NCI-H82 treated with DMSO at 0.1 percent for 48 hours (cell line): Measurements from ENCODE around the gene HACD3.
A peak's percentile ranks its signal among the peaks of the same experiment; 100 is the strongest.

Experiments
- DNase-seq: peaks from one replicate; lab custom pipeline; 2025; ENCODE audit not compliant: unreplicated experiment; lab: John Stamatoyannopoulos, UW

The HACD3 gene

DNA sequence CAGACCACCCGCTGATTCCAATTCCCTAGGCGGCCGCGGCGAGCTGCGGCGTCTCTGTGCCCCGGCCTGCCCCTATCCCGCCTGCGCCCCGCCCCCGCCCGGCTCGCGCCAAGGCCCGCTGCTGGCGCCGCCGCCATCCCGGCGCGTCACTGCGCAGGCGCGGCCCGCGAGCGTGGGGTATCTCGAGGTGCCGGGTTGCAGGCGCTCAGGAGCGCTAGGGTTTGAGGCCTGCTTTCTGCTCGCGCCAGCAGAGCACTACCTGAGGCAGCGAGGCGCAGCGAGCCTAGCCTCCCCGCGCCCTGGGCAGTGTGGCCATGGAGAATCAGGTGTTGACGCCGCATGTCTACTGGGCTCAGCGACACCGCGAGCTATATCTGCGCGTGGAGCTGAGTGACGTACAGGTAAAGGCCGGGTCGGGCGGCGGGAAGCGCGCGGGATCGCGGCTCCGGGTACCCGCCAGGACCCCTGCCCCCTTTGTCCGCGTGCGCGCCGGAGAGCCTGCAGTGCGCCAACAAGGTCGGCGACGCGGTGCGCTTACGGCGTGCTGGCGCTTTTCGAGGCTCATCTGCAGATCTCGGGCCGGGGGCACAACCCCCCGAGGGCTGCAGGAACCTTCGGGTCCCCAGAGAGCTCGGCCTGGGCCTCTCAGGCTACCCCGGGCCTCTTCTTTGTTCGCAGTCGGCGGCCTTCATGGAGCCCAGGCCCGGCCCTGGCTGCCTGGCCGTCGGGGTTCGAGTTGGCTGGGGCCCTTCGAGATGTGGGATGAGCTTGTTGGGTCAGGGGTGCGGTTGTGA lies at the start of gene HACD3:
HACD3 (plus strand) TSS at position 146 of the 794 bp plus-strand sequence; CDS start at position 315, 169 bp downstream.
- peak; percentile 83 for DNase-seq

- no peak for DNase-seq
These were observed 45.4 kb upstream of the HACD3 start for GRCh38 chr15:65484876-65485275.

DNA sequence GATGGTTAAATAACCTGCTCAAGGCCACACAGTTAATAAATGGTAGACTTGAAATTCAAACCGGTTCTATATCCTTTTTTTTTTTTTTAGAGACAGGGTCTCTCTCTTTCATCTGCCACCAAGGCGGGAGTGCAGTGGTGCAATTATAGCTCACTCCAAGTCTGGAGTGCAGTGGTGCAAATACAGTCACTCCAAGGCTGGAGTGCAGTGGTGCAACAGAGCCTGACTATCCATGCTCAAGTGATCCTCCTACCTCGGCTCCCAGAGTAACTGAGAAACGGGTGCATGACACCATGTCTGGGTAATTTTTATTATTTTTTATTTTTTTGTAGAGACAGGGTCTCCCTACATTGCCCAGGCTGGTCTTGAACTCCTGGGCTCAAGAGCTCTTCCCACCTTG lies 36.2 kb upstream of the HACD3 start:
- no peak for DNase-seq

DNA sequence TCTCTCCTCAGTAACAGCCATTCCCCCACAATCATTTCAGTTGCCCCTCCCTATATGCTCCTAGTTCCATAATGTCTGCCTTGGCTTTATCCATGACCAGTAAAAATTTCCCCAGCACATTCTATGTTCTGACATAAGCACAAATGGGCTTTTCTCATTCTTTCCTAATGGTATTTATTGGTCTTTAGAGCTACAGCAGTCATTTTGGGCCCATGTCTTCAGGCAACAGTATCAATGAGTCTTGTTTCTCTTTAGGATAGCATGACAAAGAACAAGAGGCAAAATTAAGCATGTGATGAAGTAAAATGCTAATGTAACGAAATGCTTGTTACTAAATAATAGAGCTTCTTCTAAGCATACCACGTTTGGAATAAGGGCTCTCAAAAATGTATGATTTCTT lies 20.9 kb upstream of the HACD3 start:
- no peak for DNase-seq

- no peak for DNase-seq
These were observed 18.1 kb upstream of the HACD3 start for GRCh38 chr15:65512189-65512588.

GRCh38 chr15:65512807-65513416 lies 17.4 kb upstream of the HACD3 start:
- no peak for DNase-seq

DNA sequence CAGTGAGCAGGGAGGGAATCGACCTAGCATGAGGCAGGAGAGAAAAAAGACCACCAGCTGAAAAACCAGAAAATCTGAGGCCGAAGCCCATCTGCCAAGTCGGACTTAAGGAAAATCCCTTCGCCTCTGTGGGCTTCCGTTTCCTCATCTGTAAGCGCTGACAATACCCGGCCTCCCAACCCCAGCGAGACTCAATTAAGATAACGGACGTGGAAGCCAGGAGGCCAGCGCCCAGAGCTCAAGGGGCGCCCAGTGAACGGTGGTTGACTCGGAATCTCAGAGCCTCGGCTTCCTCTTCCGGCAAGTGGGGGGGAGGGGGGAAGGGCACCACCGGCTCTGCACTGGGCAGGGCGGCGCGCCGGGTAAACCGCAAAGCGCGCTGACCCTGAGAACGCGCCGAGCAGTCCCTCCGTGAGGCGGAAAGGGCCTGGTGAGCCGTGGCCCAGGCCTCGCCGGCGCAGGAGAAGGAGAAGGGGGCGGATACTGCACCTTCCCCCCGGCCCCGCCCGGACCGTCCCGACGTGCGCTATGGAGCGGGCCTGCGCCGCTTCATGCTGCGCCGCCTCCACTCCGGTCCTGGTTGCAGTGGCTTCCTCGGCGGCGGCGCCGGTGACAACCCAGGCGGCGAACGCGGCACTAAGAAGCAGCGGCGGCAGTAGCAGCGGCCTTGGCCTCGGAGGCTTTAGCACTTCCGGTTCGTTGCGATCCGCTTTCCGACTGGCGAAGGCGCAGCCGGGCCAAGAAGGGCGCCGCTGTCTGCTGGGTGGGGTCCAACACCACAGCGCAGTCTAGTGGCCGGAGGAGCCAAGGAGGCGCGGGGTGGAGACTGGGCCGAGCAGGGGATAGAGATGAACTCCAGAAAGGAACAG lies 13.0 kb upstream of the HACD3 start, which contains the start of gene DPP8:
DPP8 (minus strand) TSS at position 693 of the 869 bp plus-strand sequence. CDS start 5,136 bp downstream, outside the sequence.
- DNase-seq: peak; percentile 84

DNA sequence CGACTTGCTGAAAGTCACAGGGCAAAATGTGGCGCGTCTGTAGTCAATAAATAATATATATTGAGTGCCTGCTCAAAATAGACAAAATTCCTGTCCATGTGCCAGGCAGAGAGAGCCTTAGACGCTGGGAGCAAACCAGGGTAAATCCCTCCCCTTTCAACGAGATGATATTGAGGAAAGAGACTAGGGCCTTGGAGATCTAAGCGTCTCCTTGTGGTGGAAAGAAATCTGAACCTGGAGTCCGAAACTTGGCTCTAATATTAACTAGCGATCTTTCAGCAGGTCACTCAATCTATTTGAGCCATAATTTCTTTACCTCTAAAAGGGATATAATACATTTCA lies 12.4 kb upstream of the HACD3 start:
- no peak for DNase-seq

GRCh38 chr15:65518633-65519285 lies 11.5 kb upstream of the HACD3 start:
- DNase-seq: no peak

GRCh38 chr15:65521350-65521749 lies 8.9 kb upstream of the HACD3 start:
- DNase-seq: no peak

GRCh38 chr15:65524226-65524625 lies 6.0 kb upstream of the HACD3 start:
- DNase-seq: no peak

DNA sequence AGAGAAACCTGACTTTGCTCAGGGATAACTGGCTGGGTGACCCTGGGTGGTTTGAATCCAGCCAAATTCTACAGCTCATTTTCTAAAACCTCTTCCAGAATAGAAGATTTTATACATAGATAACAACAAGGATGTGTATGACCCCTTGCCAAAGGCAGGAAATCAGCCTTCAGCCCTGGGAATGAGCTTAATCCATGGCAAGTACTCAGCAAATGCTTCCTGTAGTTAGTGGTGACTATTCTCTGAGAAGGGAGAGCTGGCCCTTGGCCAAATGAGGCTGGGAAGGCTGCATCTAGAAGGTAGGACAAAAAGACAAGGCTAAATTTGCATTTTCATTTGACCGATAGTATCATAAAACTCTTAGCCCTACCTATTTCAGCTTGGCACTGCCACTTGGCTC lies 4.6 kb upstream of the HACD3 start:
- no peak for DNase-seq

DNA sequence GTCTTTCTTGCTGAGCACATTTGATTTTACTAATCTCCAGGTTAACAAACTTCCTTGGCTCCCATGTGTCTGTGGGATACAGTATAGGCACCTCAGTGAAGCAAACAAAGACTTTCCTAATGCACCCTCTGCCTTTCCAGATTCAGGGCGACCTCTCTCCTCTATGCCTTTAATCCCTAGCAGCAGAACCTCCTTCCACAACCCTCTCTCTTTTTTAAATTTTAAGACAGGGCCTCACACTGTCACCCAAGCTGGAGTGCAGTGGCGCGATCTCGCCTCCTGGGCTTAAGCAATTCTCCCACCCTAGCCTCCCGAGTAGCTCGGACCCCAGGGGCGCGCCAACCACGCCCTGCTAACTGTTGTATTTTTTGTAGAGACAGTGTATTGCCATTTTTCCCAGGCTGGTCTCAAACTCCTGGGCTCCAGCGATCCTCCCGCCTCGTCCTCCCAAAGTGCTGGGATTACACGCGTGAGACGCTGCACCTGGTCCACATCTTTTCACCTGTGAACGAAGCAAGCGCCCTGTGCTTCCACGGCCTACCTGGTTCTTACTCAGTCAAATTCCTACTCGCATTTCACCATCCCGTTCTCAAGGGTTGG lies 1.7 kb upstream of the HACD3 start:
- DNase-seq: no peak

DNA sequence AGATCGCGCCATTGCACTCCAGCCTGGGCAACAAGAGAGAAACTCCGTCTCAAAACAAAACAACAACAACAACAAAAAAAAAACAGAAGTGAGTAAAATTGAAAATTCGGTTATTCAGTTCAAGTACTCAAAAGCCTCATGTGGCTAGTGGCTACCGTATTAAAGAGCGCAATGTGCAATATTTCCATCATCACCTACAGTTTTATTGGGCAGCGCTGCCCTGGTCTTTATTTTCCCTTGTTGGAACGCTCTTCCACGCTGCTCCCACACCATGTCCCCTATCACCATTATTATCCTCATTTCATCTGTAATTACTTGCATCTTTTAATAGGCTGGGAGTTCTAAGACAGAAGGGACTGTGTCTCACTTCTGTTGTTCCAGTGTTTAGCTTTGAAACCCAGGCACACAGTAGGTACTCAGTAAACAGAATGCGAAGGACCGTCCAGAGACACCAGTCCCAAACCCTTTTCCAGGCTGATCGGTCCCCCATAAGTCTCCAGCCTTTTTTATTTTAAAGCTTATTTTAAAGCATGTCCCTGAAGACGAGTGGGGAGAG lies 423 bp upstream of the HACD3 start:
- no peak for DNase-seq

GRCh38 chr15:65532738-65533051 lies 2.4 kb downstream of the HACD3 start:
- DNase-seq: no peak

DNA sequence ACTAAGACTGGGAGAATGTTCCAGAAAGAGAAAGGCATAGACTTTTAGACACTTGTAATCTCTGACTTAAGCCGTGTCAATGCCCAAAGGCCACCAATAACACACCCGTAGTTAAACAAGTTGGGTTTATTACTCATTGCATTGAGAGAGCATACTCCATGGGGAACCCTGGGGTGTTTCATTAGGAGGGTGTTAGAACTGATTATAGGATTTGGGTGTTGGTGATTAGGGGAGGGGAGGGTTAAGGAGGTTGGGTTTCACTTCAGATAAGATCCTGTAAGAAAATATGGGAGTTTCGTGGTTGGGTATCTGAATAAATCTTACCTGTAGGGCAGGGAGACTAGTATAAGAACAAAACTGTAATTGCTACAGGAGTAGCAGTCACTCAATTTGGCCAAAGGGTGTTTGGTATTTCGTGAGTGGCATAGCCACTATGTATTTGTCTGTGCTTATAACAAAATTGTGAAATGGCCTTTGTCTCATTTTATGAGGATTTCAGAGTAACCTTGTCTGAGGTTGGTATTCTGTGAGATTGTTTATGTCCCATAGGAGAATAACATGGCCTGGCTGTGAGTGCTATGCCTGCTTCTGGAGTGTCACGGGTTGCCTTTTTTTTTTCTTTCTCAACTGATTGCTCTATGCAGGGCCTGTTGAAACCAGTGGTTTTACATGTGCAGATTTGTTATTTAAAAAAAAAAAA lies 2.9 kb downstream of the HACD3 start:
- peak; percentile 20 for DNase-seq

DNA sequence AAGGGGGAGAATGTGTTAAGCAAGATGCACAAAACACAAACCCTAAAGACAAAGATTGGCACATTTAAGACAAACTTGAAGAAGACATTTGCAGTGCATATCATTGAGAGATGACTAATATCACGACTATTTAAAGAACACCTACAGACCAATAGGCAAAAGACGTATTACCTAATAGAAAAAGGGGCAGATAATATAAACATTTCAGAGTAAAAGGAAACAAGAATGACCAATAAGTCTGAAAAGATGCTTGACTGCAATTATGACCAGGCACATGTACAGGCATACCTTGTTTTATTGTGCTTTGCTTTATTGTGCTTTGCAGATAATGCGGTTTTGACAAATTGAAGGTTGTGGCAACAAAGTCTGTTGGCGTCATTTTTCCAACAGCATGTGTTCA lies 4.9 kb downstream of the HACD3 start:
- DNase-seq: no peak

- no peak for DNase-seq
These were observed 10.1 kb downstream of the HACD3 start for GRCh38 chr15:65540314-65540713.

GRCh38 chr15:65541231-65541820 lies 11.1 kb downstream of the HACD3 start:
- no peak for DNase-seq

- DNase-seq: no peak
These were observed 17.6 kb downstream of the HACD3 start for GRCh38 chr15:65547841-65548240.
